HG03432 (cell line): ENCODE data around the gene CLEC7A.

Source experiments
- ATAC-seq: cut with Tn5 transposase; IDR thresholded peaks from one replicate; pipeline ENCODE4 v1.9.1; 2021; ENCODE audit warnings: mild to moderate bottlenecking, moderate library complexity; ENCODE audit not compliant: unreplicated experiment

CLEC7A gene

DNA sequence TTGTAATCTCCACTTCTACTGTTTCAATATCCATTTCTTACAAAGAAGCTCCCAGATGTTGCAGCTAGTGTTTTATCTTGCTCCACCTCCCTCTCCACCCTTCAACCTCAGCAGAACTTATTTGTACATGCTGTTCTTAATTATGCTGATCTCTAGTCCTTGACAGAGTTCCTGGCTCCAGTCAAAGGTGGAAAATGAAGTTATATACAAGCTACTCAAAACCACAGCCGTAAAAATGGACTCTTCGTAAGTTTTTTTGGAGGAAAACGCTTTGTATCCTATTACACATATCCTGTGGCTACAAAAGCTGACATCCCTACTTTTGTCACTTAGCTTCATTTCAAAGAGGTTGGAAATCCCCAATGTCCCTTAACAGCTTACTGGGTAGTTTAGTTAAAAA, 32.5 kb downstream of the CLEC7A start:
- ATAC-seq: no peak

- ATAC-seq: no peak
Measured at GRCh38 chr12:10095971-10096370, 34.0 kb downstream of the CLEC7A start.

GRCh38 chr12:10094646-10095395, 35.2 kb downstream of the CLEC7A start:
- ATAC-seq: no peak

GRCh38 chr12:10088955-10089900, 40.8 kb downstream of the CLEC7A start:
- no peak for ATAC-seq

- no peak for ATAC-seq
Measured at GRCh38 chr12:10088031-10088430, 42.0 kb downstream of the CLEC7A start.

GRCh38 chr12:10086387-10086786, 43.6 kb downstream of the CLEC7A start:
- no peak for ATAC-seq

GRCh38 chr12:10084733-10085132, 45.3 kb downstream of the CLEC7A start:
- ATAC-seq: no peak

GRCh38 chr12:10082117-10082874, 47.7 kb downstream of the CLEC7A start:
- ATAC-seq: no peak

DNA sequence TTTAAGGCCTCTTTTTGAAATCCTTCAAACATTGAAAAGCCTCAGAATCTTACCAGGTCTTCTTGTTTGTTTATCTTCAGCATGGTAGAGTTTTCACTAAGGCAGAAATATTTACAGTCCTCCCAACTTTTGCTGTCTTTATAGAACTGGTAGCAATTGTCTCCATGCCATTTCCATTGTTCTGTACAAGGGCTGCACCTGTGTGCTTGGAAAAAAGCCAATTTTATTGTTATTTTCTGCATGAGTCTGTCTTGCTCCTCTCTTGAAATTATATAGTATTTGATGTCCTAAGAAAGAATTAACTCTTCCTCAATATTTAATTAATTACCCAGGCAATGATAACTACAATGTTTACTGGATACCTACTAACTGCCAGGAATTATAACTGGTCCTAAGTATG, 54.5 kb downstream of the CLEC7A start:
- no peak for ATAC-seq

DNA sequence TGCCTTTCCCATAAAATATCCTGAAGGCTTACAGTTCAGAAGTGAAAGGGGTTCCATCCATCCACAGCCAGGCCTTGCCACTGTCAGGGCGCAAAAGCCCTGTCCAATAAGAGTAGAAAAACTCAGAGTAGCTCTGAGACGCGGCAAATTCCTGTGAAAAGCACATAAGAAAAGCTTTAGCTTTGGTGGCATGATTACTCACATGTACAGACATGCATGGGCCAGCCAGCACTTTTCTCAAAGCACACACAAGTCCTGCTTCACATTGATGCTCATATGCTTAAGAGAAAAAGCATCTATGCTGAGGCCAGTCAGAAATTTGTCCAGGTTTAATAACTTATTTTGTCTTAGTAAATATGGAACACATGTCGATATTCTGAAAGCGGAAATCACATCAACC, 56.7 kb downstream of the CLEC7A start:
- ATAC-seq: no peak

- no peak for ATAC-seq
Measured at GRCh38 chr12:10072131-10072530, 57.9 kb downstream of the CLEC7A start.

DNA sequence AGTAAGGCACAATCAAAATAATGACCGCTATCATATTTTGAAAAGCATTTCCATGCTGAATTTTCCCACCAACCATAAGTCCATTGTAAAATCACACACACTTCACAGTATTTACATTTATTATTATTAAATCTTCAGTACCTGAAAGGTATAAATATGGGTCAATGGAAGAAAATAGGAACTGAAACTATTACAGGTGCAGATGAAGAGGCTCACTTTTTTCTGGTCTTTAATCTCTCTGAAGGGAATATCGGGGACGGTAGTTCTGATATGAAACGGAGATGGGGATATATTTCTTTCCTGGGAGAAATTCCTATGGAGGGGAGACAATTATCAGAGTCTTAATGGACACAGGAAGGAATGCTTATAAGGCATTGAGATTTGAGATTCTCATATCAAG, 59.6 kb downstream of the CLEC7A start:
- no peak for ATAC-seq

DNA sequence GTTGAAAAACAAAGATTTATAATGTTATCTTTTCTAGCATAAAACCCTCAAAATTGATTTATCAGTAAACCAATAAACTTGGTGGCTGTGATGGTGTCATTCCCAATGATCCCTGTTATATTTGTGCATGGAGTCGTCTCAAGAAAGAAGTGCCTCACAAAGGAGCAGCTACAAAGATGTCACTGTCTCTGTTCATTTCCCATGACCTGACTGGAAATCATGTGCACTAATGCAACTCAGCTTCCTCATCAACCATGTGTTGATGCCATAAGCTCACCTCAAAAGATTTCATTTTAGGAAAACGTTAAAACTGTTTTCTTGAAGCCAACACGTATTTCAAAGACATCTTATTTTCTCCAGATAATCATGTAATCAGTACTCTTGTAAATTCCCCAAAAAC, 60.0 kb downstream of the CLEC7A start:
- no peak for ATAC-seq

DNA sequence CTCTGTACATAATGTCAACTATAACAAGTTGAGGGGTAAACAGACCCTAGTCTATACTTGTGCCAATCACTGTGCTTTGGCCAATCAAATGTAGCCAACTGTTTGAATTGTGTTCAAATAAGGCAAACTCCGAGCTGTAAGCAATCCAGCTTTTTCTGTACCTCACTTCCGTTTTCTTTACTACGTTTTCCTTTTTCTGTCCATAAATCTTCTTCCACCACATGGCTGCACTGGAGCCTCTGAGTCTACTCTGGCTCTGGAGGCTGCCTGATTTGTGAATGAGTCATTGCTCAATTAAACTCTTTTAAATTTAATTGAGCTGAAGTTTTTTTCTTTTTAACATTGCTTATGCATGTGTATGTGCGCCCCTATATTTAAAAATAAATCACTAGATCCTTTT, 60.9 kb downstream of the CLEC7A start:
- no peak for ATAC-seq

DNA sequence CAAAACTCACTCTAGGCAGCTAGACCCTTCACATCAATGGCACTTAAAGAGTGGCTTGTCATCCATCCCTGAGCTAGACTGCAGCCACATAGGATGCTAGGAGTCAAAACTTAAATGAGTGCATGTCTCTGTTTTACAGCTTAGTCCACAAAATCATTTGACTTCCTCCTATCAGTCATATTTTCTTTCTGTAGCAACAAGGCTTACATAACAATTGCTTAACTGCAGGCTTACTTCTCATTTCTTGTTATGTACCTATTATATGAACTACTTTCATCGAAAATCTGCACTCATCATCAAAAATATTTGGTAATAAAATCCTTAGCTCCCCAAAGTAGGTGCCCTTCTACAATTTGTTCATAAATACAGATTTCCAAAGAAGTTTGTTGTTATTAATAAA, 61.4 kb downstream of the CLEC7A start:
- ATAC-seq: no peak

- no peak for ATAC-seq
Measured at GRCh38 chr12:10067942-10068341, 62.1 kb downstream of the CLEC7A start.

DNA sequence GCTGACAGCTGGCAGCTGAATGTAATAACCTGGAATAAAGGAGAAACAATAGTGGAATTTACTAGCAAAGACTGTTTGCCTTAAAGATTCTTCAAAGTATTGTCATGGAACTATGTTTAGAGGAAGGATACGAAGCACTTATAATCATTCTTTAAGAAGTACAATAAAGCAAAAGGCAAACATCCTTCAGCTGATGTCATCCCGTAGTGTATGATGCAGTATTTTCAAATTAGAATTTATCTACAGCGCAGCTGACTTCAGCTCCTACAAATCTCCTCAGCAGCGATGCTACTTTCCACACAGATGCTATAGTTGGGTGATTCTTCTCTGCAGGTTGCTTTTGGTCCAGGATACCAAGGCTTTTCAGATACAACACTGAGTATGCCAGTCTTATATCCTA, 62.7 kb downstream of the CLEC7A start:
- ATAC-seq: no peak
